ENCODE results near the gene PDE1C.
A peak's percentile ranks its signal among the peaks of the same experiment; 100 is the strongest.
"Not testable (repeated sequence)": the region's sequence is repeated elsewhere in the genome, so short reads cannot be mapped to it uniquely, and the experiment has no call there.

Gene PDE1C

DNA sequence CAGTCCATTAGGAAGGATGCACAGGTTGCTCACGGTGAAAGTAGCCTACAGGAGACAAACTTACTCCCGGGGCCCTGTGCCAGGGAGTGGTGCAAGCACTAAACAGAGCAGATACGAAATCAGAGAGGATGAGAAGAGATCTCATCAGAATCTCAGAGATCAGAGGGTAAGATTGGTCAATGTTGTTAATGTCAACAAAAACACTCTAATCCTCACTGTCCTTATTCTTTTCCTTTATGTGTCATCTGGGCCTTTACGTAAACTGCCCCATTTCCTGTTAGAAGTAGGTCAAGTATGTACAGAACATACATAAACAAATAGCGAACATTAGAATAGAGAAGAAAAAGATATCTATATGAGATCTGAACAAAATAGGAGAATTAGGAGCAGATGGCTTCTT is 220.1 kb downstream of the PDE1C start:
- no peak for DNase-seq (ENCODE audit: low read depth)

DNA sequence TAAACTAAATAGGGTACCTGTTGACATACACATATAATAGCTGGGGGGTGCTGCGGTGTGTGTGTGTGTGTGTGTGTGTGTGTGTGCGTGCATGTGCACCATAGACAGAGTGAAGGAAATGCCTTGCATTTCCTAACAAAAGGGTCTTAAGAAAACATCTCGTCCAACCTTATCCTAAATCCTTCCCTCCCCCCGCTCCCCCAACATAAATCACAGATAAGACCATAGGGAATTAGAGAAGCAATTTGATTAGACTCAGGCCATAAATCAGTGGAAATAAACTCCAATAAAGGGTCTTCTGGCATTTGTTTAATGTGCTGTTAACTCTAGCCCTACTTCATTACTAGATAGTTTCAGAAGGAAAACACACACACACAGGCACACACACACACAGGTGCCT is 234.7 kb downstream of the PDE1C start:
- DNase-seq (ENCODE audit: low read depth): no peak

DNA sequence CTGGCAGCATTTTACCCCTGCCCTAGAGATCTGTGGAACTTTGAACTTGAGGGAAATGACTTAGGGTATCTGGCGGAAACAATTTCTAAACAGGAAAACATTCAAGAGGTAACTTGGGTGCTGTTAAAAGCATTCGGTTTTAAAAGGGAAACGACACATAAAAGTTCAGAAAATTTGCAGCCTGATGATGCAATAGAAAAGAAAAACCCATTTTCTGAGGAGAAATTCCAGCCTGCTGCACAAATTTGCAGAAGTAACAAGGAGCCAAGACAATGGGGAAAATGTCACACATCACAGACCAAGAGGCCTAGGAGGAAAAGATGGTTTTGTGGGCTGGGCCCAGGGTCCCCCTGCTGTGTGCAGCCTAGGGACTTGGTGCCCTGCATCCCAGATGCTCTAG is 236.6 kb downstream of the PDE1C start:
- DNase-seq (ENCODE audit: low read depth): not testable (repeated sequence)

- no peak for DNase-seq (ENCODE audit: low read depth)
Observed at GRCh38 chr7:31828520-31828919, 241.7 kb downstream of the PDE1C start.

DNA sequence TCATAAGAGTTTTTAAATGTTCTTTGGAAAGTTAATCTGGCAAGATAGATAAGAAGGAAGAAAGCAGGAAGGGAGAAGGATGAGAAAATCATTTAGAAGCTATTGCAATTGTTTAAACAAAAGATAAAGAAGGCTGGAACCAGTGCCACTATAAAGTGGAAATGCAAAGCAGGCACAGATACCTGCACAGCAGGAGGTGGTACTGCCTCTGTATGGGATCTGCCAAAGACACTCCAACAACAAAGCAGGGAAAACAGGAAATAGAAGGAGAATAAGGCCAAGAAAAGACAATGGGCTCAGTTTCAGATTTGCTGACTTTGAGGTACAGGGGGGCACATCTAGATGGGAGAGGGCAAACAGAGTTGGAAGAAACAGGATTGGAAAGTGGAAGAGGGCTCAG is 244.6 kb downstream of the PDE1C start:
- no peak for DNase-seq (ENCODE audit: low read depth)

DNA sequence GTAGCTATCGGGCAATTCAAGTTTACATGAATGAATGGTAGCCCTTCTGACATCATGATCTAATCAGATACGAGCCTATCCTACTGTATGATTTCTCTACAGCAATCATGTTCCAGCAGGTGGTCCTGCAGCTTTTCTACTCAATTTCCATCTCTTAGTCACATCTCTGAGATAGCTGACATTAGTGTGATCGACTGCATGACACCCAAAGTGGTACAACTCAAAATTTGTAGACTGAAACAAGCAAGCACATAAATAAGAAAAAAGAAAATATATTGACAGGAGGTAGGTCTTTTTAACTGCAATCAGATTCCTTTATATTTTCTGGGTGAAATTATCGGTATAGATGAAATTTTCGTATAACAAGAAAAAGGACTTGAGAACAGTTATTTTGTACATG is 251.2 kb downstream of the PDE1C start:
- no peak for DNase-seq (ENCODE audit: low read depth)

DNA sequence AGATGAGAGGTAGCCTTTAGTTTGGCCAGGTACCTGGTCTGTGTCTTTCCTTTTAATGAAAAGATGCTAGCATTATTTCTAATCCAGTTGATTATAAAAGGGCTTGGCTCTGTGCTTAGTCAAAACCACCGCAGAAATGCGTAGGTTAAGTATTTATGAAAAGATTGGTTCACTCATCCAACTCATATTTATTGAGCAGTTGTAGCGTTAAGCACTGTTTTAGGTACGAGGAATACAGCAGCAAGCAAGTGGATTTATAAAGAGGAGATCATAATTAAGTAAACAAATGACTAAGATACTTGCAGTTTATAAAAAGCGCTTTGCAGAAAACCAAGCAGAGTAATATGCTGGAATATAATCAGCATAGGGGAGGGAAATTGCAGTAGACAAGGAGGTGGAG is 253.4 kb downstream of the PDE1C start:
- no peak for DNase-seq (ENCODE audit: low read depth)

GRCh38 chr7:31815796-31816195 is 254.4 kb downstream of the PDE1C start:
- no peak for DNase-seq (ENCODE audit: low read depth)

GRCh38 chr7:31814187-31814586 is 256.0 kb downstream of the PDE1C start:
- no peak for DNase-seq (ENCODE audit: low read depth)

DNA sequence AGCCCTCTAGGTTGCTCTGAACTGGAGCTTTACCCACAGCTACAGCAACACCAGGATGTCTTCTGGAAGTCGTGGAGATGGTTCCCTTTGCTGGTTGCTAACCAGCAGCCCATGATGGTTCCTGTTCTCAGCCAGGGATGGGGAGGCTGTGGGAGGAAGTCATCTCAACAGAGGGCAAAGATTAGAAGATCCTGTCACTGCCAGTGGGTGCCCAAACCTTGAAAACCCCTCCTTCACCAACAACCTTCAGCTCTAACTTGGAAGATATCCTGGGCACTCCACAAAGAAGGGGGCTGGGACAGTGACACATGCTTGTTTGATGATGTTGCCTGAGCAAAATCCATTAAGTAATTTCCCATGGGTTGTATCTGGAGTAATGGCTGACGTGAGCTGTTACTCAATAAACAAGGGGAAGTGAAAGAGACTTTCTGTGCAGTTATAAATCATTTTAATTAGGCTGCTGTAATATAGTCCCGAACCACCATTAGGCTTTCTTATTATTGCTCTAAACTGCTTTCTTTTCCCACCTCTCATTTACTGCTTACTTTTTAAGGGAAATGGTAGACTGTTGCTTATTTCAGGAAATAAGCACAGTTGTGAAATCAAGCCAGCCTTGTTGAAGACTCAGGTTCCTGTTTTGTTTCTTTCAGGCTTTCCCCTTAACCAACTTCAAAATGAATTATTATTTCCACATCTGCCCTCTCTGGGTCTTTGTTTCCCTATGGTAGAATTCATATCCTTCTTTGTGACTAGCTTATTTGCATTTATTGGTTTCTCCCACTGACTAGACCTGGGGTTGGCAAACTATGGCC is 258.4 kb downstream of the PDE1C start:
- no peak for DNase-seq (ENCODE audit: low read depth)

DNA sequence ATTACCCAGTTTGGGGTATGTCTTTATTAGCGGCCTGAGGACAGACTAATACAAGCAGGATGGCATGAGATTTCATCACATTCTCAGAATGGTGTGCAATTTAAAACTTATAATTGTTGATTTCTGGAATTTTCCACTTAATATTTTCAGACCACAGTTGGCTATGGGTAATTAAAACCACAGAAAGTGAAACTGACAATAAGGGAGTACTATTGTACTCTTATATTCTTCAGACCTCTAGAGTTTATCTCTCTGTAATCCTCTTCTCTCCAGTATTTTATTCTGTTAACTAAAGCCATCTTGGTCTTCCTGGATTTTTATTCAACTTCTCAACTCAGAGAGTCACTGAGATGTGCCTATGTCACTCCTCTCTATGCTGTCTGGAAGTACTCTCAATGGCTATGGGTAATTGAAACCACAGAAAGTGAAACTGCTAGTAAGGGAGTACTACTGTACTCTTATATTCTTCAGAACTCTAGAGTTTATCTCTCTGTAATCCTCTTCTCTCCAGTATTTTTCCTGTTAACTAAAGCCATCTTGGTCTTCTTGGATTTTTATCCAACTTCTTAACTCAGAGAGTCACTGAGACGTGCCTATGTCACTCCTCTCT is 264.9 kb downstream of the PDE1C start:
- DNase-seq (ENCODE audit: low read depth): no peak

DNA sequence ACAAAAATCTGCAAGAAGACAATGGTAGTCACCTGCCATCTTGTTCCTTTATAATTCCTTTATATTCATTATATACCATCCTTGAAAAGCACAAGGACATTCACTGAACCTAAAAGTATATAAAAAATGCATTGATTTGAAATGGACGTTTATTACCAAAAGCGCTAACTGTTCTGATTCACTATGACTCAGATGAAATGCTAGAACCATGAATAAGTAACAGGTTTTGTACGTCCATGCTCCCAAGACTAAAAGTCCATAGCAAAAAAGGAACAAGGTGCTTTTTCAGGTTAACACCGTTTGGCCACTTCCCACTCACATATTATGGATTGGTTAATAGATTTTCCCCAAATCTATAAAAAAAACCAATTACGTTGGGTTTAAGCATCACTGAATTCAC is 273.8 kb downstream of the PDE1C start:
- no peak for DNase-seq (ENCODE audit: low read depth)

DNA sequence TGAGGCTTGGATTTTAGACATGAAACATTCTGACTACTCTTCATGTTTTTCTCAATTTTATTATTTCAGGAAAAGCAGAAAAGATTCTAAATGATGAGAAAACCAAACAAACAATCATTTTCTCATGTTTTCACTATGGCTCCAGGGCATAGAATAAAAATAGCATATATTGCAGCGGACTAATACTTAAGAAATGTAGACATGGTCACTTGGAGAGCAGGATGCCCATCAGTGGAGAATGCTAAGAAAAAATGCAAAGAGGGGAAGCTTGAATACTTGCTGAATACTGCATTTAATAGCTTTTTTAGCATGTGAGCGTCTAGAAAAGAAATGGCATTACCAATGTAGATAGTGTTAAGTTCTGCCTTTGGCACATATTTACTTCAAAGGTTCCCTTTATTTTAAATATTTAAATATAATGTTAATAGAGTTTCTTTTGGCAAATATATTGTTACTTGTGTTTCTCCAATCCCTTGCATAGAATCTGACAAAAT is 275.3 kb downstream of the PDE1C start:
- no peak for DNase-seq (ENCODE audit: low read depth)

DNA sequence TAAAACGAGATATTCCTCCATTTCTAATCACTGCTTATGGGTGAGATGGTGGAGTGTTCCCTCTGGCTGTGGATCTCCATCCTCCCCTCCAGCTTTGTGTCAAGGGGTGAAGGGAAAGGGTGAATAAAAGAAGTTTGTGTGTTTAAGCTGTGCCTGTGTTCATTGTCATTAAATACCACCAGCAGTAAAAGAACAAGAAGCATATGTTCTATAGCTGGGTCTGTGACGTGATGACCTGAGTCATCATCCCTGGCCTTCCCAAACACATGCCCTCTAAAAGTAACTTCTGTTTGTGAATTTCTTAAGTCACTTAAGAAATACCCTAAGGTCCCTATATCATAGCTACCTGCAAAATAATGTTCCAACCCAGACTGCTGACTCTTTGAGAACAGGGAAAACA is 278.3 kb downstream of the PDE1C start:
- DNase-seq (ENCODE audit: low read depth): no peak

DNA sequence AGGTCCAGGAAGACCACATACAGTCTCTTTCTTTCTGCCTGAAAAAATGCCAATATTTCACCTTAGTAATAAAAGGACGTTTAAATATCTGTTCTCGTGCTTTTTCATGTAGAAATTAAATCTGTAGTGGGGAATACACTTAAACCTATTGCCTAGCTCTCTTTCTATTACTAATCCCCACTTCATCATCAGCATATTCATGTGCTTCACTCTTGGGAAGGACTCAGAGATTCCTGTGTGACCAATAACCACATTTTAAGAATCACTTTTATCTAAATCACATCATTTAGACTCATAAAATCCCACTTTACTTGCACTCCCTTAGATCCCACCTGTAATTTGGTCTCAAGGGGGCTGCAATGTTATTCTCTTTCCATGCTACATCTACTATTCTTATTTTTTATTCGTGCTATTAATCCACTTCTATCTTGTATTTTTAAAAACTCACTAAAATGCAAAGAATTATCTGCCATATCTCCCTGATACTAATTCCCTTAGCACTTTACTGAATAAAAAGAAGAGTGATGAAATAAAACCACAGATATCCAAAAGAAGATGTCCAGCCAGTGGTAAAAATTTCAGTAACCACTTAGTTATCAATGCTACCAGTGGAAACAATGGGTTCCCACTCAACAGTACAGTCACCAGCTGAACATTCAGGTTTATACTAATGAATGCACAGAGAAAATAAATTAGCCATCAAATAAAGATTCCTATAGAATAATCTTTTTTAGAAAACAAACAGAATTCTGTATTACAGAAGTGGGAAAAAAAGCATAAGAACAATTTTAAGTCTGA is 281.1 kb downstream of the PDE1C start:
- DNase-seq (ENCODE audit: low read depth): no peak

GRCh38 chr7:31788445-31788844 is 281.8 kb downstream of the PDE1C start:
- no peak for DNase-seq (ENCODE audit: low read depth)

GRCh38 chr7:31786326-31786725 is 283.9 kb downstream of the PDE1C start:
- no peak for DNase-seq (ENCODE audit: low read depth)

DNA sequence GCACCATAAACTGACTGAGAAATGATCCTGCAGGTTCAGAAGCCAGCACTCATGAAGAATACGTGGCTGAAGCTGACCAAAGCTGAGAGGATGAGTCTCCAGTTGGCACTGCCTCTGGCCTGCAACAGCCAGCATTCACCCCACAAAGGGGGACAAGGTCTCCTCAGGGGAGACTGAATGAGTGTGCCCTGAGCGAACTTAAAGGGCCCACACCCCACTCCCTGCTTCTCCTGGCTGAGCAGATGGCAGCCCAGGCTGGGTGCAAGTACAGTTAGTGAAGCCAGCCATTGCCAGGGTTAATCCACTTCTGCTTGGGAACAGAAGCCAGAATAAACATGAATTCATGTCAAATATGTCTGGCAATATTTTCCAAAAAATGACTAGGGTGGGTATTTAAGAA is 285.1 kb downstream of the PDE1C start:
- DNase-seq (ENCODE audit: low read depth): no peak

- no peak for DNase-seq (ENCODE audit: low read depth)
Observed at GRCh38 chr7:31783221-31783620, 287.0 kb downstream of the PDE1C start.

GRCh38 chr7:31782411-31782991 is 287.7 kb downstream of the PDE1C start:
- DNase-seq (ENCODE audit: low read depth): peak; percentile 12

DNA sequence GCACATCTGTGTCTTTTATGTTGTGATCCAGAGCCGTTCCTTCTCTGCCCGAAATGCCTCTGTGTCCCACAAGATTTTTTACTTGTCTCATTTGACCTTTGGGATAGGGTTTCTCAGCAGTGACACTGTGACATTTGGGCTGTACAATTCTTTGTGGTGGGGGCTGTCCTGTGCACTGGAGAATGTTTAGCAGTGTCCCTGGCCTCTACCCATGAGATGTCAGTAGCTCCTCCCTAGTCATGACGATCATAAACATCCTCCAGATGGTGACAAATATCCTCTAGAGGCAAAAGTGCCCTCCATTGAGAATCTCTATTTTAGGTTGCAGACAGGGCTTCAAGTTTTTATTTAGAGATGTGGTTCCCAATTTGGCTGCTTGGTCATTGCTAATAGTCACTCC is 291.9 kb downstream of the PDE1C start:
- no peak for DNase-seq (ENCODE audit: low read depth)

DNA sequence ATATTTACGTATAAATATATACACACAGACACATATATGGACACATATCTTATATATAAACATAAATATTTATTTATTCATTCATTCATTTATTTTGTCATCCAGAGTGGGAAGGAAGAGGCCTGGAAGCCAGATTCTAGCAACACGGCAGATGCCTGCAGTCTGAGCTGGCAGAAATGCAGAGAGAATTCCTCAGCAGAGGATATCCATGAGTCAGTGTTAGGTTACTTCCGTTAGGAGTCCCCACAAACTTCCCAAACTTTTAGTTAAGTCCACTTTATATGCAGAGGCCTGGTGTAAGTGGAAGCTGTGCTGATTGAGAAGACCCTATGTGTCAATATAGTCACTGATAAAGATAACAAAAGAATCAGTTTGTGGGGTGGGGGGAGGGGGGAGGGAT is 293.6 kb downstream of the PDE1C start:
- DNase-seq (ENCODE audit: low read depth): no peak

- no peak for DNase-seq (ENCODE audit: low read depth)
Observed at GRCh38 chr7:31775556-31775955, 294.7 kb downstream of the PDE1C start.
